Measurements from ENCODE around the gene GNB1L. TPM values are rescaled to one million over a fixed set of nuclear protein-coding genes. Genes with fewer than 3 reads are reported as not detected.

Gene GNB1L
- polyA plus RNA-seq, 1 experiment, result 3.6 TPM

- no peak for TF ChIP-seq CTCF (IDR thresholded peaks at IDR 0.05; ENCODE audit: insufficient read depth, low read depth, low read length)
- no peak for DNase-seq (ENCODE audit: low read depth)
- Histone ChIP-seq H3K4me3 (ENCODE audit: low read depth, low read length) (no peak overlapping the region), H3K36me3 (ENCODE audit: control insufficient read depth, insufficient read depth, low read length) (no peaks in the 10 kb centered on the region; the same call in 1 of the 2 replicates), H3K27me3 (ENCODE audit: control insufficient read depth, insufficient read depth, low read length) (no peaks in the 10 kb centered on the region)
- POLR2A ChIA-PET, result interaction anchor here (1.0 kb wide), 1 partner anchor 20 kb away, joined by 3 read pairs; no protein-coding TSS in a partner anchor
- CTCF ChIA-PET, result no interaction called here
Observed at GRCh38 chr22:19831016-19831415, 23.7 kb downstream of the GNB1L start.

DNA sequence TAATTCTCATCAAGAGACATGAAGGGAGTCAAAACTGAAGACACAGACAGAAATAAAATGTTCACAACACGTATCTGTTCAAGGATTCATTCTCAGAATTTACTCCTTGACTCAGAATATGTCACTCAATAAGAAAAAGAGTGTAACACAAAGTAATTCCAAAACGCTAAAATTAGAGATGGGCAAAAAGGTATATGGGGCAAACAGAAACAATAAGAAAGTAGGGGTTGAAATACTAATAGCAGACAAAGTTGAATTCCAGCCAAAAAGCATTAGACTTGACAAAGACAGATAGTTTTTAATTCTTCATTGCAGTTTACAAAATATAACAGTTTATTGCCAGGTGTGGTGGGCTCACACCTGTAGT, 26.7 kb downstream of the GNB1L start:
- no peak for TF ChIP-seq CTCF (IDR thresholded peaks at IDR 0.05; ENCODE audit: insufficient read depth, low read depth, low read length)
- Histone ChIP-seq H3K4me3 (ENCODE audit: low read depth, low read length) (no peak overlapping the region), H3K27me3 (ENCODE audit: control insufficient read depth, insufficient read depth, low read length) (no peaks in the 10 kb centered on the region), H3K36me3 (ENCODE audit: control insufficient read depth, insufficient read depth, low read length) (no peaks in the 10 kb centered on the region; the same call in 1 of the 2 replicates)
- ChIA-PET CTCF (no interaction called here), POLR2A (no interaction called here)
- no peak for DNase-seq (ENCODE audit: low read depth)

DNA sequence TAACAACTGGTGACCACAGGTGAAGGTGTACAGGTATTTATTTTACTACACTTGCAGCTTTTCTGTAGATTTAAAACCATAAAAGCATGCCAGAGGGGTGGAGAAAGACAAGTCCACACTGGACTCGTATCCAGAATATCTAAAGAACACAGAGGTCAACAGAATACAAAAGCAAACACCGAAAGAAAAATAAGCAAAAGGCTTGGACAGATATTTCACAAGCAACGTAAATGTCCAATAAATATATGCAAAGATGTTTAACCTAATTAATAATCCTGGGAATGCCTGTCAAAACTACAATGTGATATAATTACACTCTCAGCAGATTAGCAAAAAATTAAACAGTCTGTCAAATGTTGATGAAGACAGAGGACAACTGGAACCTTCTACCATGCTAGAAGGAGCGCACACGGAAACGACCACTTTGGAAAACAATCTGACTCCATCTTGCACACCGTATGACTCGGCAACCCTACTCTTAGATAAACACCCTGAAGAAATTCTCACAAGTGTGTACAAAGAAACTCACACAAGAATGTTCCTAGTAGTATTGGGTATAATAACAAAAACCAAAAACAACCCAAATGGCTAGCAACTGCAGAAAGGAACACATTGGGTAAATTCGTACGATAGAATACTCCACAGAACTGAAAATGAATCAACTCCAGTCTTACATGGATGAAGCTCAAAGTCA, 27.2 kb downstream of the GNB1L start:
- POLR2A ChIA-PET, result no interaction called here
- Histone ChIP-seq H3K4me3 (ENCODE audit: low read depth, low read length) (no peak overlapping the region), H3K36me3 (ENCODE audit: control insufficient read depth, insufficient read depth, low read length) (no peaks in the 10 kb centered on the region; the same call in 1 of the 2 replicates), H3K27me3 (ENCODE audit: control insufficient read depth, insufficient read depth, low read length) (no peaks in the 10 kb centered on the region)
- DNase-seq (ENCODE audit: low read depth), result no peak
- no peak for TF ChIP-seq CTCF (IDR thresholded peaks at IDR 0.05; ENCODE audit: insufficient read depth, low read depth, low read length)
- CTCF ChIA-PET, result no interaction called here

DNA sequence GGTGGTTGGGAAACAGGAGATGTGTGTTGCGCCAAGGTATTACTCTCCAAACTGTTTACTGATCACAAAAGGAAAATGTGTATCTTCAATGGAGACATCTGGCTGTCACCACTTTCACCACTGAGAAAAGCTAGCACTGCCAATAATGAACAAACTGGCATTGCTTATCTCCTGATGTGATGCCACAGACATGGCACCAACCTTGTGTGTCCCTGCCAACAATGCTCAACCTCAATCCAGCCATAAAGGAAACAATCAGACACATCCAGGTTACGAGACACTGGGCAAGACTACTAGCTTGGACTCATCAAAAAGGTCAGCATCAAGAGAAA, 28.1 kb downstream of the GNB1L start:
- Histone ChIP-seq H3K4me3 (ENCODE audit: low read depth, low read length) (no peak overlapping the region), H3K36me3 (ENCODE audit: control insufficient read depth, insufficient read depth, low read length) (no peaks in the 10 kb centered on the region; the same call in none of the 2 replicates), H3K27me3 (ENCODE audit: control insufficient read depth, insufficient read depth, low read length) (no peaks in the 10 kb centered on the region)
- CTCF ChIA-PET, result no interaction called here
- no peak for TF ChIP-seq CTCF (IDR thresholded peaks at IDR 0.05; ENCODE audit: insufficient read depth, low read depth, low read length)
- POLR2A ChIA-PET, result no interaction called here
- DNase-seq (ENCODE audit: low read depth), result no peak

DNA sequence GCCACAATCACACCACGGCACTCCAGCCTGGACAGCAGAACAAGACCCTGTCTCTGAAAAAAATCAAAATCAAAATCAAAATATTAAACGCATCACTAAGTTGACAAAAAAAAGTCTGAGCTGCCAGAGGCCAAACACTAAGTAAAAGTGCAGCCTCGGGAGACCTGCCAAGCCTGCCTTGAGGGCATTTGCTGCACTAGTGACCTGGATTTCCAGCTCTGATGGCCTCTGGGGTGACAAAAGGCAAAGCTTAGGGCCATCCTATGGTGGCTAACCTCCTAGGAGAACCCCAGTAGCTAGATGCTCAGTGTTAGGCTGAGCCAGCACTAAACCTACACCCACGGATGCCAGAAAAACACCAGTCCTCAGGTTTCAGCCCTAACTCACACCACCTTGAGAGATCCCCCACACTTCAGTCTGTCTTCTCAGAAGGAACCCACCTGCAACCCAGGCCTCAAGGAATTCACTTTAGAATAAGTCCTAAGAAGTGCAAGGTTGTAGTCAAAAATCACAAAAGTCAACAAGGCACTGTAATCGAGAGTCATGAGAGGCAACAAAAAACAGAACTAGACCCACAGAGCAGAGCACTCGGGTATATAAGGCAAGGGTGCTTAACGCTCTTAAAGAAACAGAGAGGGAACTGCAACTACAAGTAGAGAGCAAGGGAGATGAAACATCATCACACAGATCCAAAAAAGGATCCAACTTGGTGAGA, 28.6 kb downstream of the GNB1L start:
- POLR2A ChIA-PET, result no interaction called here
- CTCF ChIA-PET, result interaction anchor here (0.9 kb wide), 1 partner anchor 84 kb away, joined by 3 read pairs; no protein-coding TSS in a partner anchor
- no peak for TF ChIP-seq CTCF (IDR thresholded peaks at IDR 0.05; ENCODE audit: insufficient read depth, low read depth, low read length)
- H3K36me3 ChIP-seq (ENCODE audit: control insufficient read depth, insufficient read depth, low read length), result no peaks in the 10 kb centered on the region; the same call in none of the 2 replicates
- H3K27me3 ChIP-seq (ENCODE audit: control insufficient read depth, insufficient read depth, low read length), result no peaks in the 10 kb centered on the region
- DNase-seq (ENCODE audit: low read depth), result no peak
- H3K4me3 ChIP-seq (ENCODE audit: low read depth, low read length), result no peak overlapping the region

Measured in BJ (cell line).